Cardiac fibroblast (primary cell): ENCODE results near the gene SYNGR1.

ENCODE experiments used
- DNase-seq, 2 donors: peaks; one replicate each; pipeline versions ENCODE4 v3.0.0 to v3.0.0-alpha.2; 2010; ENCODE audit warnings: low read depth in 2 of 2
- H3K4me3 ChIP-seq, 2 donors: replicated peaks in 1 of 2; 1 replicate in 1 of 2; 2 replicates in 1 of 2; pipeline ENCODE4 v1.5.1; 2011; ENCODE audit warnings: low read depth in 2 of 2, low read length in 2 of 2, mild to moderate bottlenecking in 2 of 2, moderate library complexity in 1 of 2
- CTCF ChIP-seq: IDR thresholded peaks from one replicate; pipeline ENCODE4 v1.5.1; 2011; ENCODE audit warnings: low read depth, mild to moderate bottlenecking, low read length, inconsistent platforms

The SYNGR1 gene

DNA sequence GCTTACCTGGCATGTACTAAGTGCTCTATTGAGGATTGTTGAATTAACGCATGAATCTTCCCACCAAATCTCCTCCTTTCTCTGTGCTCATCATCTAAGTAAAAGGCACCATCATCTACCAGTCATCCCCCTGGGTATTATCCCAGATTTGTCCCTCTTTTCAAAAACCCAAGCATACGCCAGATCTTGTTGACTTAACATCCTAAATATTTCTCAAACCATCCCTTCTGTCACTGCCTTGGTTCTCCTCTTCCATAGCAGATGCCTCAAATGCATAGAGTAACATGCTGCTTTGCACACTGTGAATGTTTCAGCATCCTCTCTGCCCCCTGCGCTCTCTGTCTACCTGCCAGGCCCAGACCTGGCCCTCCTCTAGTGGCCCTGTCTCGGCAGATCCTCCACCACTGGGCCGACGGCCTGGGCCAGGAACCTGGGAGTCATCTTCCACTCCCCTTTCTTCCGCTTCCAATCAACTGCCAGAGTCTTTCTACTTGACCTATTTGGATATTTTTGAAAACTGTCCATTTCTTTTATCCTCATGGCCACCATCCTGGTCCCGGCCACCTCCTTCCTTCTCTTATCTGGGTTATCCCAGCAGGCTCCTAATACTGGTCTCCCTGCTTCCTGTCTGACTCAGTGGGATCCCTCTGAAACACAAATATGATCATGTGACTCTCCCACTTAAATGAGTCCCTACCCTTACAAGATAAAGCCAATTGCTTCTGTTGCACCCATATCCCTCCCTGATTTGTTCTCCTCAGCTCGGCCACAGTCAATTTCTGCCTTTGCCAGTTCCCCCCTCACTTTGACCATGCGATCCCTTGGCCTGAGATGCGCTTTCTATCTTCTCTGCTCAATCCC is 46.4 kb downstream of the SYNGR1 start:
- H3K4me3 ChIP-seq: no peak overlapping the region
- no peak for DNase-seq
- no peak for TF ChIP-seq CTCF

- no peak overlapping the region for H3K4me3 ChIP-seq
- no peak for DNase-seq
- TF ChIP-seq CTCF: no peak
Observed at GRCh38 chr22:39396797-39397195, 47.0 kb downstream of the SYNGR1 start.

DNA sequence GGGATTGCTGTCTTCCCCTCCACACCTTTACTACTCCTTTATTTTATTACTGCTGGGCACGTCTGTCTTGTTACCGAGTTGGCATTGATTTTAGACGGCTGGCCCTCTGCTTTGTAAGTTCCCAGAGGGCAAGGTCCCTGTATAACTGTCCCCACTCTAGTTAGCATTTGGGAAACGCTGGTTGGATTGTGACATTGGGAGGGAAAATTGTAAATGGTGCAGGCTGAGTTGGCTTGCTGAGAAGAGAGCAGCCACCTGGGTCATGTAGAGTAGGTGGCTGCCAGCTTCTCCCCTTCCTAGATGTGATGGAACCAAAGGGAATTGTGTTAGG is 51.5 kb downstream of the SYNGR1 start:
- no peak overlapping the region for H3K4me3 ChIP-seq
- TF ChIP-seq CTCF: no peak
- DNase-seq: no peak

GRCh38 chr22:39405346-39406085 is 55.7 kb downstream of the SYNGR1 start:
- peak overlapping the region in 1 of 2 donors; percentile 28 for H3K4me3 ChIP-seq
- DNase-seq: peak; percentile 69 to 80
- TF ChIP-seq CTCF: peak; percentile 37

GRCh38 chr22:39408173-39408572 is 58.4 kb downstream of the SYNGR1 start:
- no peak overlapping the region for H3K4me3 ChIP-seq
- no peak for TF ChIP-seq CTCF
- DNase-seq: no peak

DNA sequence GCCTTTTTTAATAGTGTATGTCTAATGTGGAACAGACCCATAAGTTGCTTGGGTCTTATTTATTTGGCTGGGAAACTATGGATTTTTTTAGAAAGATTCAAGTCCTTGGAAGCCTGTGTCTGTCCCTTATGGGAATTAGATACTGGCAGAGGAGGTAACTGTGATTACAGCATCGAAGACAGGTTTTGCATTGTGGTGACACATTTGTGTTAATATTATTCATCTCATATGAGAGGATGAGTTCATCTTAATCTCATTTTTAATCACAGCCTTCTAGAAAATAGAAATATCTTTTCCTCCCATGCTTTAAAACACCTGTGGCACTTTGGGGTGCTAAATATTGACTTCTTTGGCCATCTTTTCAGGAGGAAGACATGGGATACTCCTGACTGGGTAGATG is 59.0 kb downstream of the SYNGR1 start:
- no peak overlapping the region for H3K4me3 ChIP-seq
- DNase-seq: no peak
- TF ChIP-seq CTCF: no peak
